Amniotic epithelial cell (primary cell): ENCODE data around the gene ITIH3.

ENCODE experiments used
- DNase-seq: peaks from one replicate; pipeline ENCODE4 v3.0.0-alpha.2; 2010; ENCODE audit warnings: low read depth

ITIH3 gene

DNA sequence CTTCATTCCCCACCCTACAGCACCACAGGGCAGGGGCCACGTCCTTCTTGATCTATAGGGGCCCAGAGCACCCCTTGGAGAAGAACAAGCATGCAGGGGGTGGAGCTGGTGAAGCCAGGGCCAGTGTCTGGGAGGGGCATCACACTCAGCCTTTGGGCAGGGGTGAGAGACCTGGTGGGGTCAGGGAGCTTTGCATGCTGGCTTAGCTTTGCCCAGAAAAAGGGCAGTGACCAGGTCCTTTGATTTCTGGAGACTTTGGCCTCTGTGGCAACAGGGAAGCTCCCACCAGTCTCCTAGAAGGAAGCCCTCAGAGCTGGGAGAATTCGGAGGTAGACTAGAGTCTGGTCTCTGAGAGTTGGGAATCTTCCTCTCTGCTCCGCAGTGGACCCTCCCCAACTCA is 34.9 kb downstream of the ITIH3 start:
- DNase-seq: no peak

DNA sequence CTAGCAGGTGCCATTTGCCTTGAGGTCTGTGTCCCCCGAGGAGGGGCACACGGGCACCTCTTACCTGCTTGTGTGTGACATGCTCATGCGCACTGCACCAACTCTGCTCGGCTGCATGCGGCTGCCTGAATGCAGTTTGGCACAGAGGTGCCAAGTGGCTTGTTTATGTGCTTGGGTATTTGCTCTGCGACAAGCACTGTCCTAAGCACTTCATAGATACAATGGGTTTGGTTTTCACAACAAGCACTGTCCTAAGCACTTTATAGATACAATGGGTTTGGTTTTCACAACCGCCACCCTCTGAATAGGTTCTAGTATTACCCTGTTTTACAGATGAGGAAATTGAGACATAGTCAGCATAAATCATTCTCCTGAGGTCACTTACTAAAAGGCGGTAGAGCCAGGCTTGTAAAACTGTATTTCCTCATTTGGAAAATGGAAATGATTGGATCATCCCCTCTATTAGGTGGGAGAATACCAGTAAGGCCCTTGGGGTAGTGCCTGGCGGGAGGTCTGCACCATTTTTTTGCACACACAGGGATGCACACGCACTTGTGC is 35.4 kb downstream of the ITIH3 start:
- no peak for DNase-seq

DNA sequence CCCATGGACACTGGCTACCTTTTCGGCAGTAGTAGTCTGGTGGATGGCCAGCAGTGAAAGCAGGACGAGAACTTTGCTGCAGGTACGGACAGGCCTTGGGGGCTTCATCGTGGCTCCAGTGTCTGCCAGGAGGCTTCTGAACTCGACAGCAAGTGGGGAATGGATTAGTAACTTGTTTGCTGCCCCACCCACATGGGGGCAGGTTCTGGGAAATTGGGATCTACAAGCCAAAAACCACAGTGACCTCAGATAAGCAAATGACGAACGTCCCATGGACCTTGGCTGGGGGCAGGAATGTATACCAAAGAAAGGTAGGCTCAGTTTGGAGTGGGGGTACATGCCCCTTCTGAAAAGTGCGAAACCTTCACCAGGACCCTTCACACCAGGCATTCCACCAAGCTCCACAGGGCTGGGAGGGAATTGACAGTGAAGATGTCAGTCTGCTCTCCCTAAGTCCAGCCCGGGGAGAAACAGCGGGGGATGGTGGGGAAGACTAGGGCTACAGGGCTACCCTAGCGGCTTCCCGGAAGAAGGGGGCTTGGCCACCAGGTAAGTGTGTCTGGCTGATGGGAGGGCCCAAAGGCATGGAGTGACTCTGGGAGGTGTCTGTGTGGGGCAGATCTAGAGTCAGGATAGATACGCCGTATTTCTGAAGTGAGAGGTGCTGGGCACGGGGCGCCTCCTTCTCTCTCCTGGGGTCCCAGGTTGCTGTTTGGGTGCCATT is 36.1 kb downstream of the ITIH3 start, which contains the start of gene ITIH4:
TSS of gene ITIH4 (minus strand) at position 138 of the 724 bp plus-strand sequence. CDS start at position 108, 30 bp downstream.
- DNase-seq: no peak

DNA sequence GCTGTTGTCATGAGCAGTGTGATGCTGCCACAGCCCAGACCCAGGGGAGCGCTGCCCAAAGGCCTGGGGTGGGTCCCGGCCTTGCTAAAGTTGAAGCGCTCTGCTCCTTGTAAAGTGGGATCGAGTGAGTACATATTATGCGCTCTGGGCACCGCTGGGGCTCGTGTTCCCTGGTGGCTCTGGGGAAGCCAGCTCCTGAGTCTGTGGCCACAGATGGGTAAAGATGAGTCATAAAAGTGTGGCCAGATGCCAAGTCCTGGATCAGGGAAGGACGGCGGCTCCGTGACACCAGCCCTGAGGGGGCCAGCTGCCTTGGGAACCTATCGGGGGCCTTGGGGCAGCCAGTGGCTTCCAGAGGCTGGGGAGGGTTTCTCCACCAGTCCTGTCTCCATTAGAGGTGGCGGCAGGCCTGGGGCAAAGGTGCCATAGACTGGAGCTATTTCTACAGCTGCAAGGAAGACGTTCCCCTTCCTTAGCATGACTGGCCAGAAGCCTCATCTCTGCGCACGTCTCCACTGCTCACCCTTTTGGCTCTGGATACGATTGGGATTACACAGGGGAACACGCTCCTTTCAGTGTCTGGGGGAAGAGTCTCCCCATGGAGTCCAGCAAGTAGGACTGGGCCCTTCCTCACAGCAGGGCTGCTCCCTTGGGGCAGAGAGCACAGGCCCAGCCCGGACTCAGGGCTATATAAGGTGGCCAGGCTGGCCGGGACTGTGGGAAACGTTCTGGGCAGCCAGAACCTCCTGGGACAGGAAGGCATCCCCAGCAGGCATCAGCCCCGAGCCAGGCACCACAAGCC is 37.1 kb downstream of the ITIH3 start:
- peak; percentile 51 for DNase-seq

DNA sequence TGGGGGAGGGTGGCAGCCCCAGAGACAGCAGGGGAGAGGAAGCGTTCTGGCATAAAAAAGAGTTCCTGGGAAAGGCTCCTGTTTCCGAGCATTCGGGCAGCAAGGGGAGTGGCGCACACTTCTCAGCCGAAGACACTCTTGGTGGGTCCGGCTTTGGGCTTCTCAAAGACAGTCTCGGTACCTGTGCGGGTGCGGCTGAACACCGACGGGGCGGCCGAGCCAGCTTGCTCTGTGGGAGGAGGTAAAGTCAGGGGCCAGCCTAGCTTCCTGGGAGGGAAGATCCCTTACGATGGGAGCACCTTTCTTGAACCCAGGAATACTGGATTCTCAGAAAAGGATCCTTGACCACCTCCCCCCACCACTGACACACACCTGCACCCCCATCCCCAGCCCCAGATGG is 38.6 kb downstream of the ITIH3 start:
- DNase-seq: no peak

DNA sequence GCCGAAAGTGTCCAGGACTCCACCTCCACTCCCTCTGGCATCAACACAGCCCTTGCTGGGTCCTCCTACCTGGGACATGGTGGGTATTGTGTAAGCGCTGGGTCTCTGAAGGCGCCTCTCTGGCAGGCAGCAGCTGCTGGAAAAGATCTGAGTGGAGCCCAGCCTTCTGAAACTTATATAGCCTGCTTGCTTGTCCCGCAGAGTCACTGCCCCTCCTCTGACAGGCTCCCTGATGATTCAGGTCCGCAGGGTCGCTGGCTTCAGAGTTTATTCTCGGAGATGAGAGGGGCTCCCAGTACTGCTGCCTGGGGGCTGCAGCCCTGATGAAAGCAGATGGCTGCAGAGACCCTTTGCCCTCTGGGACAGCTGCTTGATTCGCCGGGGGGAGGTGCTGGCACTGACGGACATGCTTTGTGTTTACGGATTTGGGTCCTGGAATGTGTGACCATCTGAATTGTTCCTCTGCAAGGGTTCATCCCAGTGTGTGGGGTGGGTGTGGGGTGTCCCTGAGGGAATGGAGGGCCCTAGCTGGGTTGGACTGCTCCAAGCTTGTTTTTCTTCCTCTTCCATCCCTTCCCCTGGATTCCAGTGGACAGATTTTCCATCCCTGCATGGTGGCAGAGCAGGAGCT is 40.4 kb downstream of the ITIH3 start, which contains the start of gene MUSTN1:
TSS of gene MUSTN1 (minus strand) at position 149 of the 631 bp plus-strand sequence. CDS start at position 78, 71 bp downstream.
- DNase-seq: no peak

DNA sequence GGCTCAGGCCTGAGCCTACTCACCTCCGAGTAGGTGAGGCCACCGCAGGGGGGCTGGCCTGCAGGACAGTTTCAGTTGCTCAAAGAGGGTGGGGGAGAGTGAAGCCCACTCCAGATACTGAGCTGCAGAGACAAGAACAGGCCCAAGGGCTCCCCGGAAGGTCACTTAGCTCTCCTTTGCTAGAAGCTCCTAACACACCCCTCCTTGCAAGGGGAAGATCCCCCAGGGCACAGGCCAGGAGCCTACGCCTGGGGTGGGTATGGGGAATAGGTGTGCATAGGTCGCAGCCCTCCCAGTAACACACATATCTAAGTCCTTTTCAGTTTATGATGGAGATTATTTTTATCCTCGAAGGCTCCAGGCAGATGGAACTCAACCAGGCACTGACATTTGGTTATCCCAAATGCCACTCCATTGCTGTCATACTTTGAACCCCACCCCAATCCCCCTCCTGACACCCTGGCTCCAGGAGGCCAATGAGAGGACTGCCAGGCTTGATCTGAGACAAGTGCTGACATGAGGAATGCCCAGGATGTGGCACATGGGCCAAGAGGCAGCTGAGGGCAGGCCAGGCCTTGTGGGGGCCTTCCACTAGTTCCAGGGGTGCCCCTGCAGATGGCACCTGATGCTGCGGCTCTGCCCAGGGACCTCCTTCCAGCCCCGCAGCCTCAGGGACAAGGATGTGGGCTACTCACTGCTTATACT is 41.3 kb downstream of the ITIH3 start:
- no peak for DNase-seq

DNA sequence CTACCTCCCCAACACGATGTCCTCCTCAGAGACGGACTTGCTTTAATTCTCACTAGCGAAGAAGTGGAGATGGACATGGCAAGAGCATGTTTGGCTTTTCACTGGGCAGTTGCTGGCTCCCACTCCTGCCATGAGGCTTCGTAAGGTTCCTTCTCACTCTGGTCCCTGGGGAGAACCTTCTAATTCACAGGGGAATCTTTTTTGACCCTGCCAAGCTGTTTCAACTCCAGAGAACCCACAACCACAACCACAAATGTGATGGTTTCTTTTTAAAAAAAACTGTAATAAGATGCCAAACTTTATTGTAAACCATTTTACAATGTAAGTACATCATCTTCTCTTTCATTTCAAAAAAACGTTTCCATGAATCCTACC is 41.9 kb downstream of the ITIH3 start:
- no peak for DNase-seq

DNA sequence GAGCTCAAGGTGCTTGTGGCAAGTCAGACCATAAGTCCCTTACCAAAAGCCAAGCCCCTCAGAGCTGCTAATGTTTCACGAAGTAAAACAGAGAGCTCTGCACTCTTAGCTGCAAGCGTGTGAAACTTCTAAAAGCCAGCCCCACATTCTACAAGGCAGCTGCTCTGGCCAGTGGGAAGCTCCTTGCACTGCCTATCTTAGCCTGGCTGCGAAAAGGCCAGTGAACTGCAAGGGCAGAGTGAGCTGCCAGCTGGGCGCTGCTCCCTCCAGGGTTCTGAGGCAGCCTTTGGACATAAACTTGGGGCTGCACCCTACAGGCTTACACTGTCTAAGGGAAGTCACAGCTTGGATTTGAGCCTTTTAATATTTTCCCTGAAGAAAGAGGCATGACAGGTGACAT is 42.4 kb downstream of the ITIH3 start:
- no peak for DNase-seq

DNA sequence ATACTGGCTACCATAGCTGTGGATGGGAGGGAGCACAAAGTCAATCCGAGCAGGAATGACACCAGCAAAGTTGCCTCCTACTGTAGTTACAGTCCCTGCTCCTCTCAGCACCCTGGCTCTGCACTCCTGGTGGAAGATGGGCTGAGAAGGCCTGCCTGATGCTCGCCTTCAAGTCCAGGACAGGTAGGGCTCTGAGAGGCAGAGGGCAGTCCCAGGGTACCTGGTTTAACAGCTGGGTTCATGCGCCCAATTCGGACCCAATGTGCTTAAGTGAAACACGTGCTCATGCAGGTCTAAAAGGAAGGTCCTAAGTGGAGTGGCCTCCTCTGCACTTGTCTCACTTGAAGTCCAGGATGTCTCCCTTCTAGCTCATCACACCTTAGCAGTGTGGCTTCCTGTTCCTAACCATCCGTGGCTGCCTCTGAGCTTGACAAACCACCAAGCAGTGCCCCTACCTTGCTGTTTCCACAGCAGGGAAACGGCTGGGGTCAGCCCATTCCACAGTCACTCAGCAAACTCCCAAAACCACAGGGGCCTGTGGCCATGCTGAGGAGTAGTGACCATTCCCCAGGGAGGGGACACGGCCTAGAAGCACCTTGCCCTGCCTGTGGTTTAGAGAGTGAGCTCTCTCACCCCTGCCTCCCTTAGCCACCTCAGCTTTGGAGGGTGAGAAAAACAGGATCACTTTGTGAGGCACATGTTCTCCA is 44.1 kb downstream of the ITIH3 start:
- no peak for DNase-seq

DNA sequence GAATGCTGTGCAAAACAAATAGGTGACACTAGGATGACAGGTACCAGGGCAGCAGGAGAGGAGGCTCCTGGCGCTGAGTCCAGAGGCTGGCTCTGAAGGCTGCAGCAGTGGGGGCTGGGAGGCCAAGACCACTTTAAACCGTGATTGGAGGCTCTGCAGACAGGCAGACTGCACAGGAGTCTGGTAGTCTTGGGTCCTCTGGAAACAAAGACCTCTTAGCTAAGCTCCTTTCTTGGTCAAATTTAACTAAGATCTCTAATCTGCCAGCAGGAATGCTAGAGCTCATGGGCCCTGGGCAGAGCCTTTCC is 44.6 kb downstream of the ITIH3 start:
- no peak for DNase-seq

DNA sequence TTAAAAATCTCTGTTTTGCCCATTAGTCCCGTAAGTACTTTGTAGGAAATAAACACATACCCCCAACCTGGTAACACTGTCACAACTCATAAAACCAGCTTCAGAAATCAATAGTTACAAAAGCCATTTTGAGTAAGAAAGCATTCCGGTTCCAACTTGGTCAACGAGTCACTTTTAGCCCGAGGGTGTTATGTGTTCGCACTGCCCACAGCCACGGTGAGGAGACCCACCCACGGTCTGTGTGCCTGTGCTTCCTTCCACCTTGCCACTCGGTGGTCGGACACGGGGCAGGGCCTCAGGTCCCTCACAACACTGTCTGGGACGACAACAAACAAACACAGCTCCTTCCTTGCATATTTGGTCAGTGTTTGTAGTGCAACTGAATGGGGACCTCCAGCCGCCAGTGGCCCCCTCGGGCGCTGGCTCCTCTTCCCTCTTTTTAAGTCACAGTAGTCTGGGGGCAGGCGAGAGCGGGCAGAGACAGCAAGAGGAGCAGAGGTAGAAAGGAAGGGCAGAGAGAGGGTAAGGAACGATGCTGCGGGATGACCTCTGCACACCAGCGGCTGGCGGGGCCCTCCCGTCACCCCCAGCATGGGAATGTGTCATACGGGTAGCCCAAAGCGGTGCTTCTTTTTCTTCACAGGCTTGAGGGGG is 45.4 kb downstream of the ITIH3 start:
- no peak for DNase-seq

DNA sequence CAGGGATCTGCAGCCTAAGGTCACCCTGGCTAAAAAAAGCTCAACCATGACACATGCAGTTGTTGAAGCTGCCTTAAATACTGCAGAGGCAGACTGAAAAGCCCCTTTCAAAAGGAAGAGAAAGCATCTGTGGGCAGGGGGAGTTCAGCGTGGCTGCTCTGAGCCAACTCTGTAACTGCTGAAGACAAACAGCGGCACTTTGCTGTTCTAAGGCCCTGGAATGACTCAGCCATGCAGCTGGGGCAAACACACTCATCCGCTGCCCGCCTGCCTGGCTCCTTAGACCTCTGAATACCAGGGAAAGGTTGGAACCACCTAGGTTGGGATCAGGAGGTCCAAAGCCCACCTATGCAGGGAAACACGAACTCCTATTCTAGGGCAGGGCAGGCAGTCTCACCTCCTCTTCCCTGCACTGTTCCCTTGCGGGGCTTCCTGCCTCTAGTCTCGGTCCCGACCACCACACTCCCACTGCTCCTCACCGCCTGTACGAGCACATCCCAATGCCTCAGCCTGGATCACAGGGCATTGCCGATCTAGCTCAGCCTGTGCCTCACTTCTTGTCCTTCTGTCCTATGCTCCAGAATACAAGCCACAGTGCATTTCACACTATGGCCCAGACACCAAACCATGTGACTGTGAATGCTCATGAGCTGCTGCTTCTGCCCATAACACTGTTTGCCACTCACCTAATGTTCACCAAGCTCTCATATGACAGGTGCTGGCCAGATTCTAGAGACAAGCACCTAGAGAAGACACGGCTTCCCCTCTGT is 46.8 kb downstream of the ITIH3 start:
- DNase-seq: no peak

DNA sequence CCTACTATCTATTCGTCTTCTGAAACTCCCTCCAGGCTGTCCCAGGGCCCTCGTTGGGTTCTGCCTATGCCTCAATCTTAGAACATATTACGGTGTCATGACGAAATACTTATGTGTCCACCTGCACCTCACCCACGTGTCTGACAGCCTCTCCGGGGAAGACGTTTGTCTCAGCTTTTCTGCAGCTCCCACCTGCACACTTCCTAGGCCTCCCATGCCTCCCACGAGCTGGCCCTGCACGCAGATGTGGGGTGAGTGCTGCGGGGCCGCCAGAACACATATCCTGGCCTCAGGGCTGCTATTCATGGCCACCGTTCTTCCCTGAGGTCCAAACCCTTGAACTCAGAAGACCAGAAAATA is 47.4 kb downstream of the ITIH3 start:
- no peak for DNase-seq

DNA sequence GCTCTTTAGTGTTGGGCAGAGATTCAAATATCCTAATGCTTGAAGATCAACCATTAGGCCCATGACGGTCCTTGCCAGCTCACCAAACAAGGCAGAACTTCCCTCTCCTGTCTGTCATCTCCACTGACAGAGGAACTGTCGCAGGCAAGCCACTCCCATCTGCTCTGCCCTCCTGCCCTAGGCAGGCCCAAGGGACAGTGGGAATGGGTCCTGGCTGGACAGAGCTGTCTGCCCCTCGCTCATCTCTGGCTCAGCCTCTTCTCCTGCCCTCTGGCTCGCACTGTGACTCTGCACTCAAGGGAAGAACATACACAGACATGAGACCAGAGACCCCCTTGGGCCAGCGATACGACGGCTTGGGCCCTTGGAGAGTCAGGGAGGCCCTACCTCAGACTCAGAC is 47.8 kb downstream of the ITIH3 start:
- no peak for DNase-seq

DNA sequence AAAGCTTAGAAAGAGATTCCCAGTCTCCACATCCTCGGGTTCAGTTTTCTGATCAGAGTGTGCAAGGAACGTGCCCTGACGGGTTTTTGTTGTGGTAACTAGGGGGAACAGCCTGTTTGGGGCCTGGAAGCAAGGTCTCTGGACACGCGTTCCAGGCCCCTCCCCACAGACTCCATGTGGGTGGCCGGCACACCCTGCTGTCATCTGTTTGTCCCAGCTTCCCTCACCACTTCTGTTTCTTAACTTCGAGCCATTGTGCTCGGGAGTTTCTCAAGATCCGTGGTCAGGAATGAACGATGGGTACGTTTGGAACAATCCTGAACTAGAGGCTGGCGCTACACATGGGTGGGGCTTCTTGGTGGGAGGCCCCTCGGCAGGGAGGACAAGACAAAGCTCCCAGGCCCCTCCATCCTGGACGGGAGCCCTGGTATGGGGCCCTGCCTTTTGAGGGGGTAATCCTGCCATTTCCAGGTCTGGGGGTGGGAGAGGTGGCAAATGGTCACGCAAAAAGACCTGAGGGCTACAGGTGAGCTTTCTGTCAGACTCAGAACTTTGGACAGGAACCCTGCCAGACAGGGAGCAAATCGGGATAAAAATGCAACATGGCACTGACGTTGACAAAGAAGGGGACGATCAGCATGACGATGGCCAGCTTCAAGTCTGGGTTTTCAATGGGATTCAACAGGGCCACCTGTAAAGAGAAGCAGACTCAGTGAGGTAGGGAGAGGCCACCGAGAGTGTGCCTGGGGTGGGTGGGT is 48.7 kb downstream of the ITIH3 start:
- no peak for DNase-seq

DNA sequence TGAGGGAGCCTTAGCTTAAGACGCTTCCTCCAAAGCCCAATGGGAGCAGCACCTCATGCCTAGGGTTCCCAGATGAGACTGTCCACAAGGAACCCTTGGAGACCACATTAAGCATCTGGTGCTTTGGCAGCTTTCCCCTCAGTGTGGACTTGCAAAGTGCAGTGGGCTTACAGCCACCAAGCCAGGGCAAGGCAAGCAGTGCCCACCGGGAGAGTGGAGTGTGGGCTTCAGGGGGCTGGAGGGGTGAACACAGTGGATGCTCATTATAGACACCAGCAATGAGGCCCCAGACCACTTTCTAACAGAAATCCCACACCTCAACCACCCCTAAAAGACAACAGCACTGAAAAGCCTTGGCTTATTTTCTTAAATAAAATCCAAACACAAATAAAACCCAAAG is 49.3 kb downstream of the ITIH3 start:
- no peak for DNase-seq

DNA sequence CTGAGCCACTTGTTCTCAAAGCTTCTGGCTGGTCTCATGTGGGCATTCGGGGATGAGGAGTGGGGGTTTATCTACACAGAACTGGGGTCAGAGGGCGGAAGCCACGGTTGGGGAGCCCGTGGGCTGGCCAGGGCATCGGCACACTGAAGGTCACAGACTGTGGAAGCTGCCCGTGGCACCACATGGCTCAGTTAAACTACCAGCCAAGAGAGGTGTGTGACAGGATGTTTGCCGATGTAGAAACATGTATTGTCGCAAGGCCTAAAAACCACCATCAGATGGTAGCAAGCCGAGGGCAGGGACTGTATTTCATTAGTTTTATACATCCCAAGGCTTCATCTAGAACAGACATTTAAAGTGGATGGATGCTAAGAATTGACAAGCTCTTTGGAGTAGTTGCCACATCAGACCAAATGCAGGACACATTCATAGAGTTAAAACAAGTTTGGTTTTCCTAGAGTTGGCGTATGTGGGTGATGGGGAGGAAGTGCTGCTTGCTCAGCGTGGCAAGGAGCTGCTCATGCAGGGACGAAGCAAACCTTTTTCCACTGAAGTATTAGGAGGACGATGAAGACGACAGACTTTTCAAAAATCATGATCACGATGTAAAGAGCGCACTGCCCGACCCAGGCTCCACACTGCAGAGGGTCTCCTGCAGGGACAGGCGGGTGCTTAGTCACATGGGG is 49.8 kb downstream of the ITIH3 start:
- DNase-seq: no peak

DNA sequence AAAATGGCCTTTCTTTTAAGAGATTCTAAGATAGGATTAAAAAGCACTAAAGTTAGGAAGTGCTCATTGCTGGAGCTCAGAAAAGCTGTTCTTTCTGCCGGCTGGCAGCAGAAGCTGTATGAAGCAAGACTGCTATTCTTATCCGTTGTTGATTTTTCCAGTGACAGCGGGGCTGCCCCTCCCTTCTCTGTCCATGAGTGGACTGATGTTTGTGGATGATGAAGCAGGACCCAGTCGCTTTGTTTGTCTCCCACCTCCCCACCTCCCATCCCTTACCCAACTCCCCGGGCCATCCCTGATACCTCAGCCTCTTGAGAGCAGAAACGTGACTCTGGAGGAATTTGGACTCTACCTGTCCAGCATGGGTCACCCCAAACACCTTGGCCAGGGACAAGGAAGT is 50.6 kb downstream of the ITIH3 start:
- peak; percentile 36 for DNase-seq
